B cell (primary cell): ENCODE results near the gene TTLL11. TPM values are rescaled to one million over a fixed set of nuclear protein-coding genes. Genes with fewer than 3 reads are reported as not detected.

Experiments used
- ATAC-seq: fragments of 200-7000 bp; cut with Tn5 transposase; one replicate; pipeline ENCODE4 v1.10.0; 2021; ENCODE audit warnings: low read depth, mild to moderate bottlenecking, moderate number of reproducible peaks, moderate library complexity
- CTCF ChIA-PET: fragments of 350-600 bp; sonication (Branson Sonifier 250); formaldehyde crosslinking; loops from one replicate; lab custom pipeline; 2021; ENCODE audit warnings: antibody characterized with exemption, inconsistent platforms; lab: Charles Lee
- POLR2A ChIA-PET: fragments of 350-600 bp; sonication (Branson Sonifier 250); formaldehyde crosslinking; loops from one replicate; lab custom pipeline; 2021; ENCODE audit warnings: antibody characterized with exemption; lab: Charles Lee
- DNase-seq: peaks from one replicate; pipeline ENCODE4 v3.0.0; 2013
- H2AFZ ChIP-seq: 2 replicates; pipeline ENCODE4 v1.6.1; 2012; ENCODE audit warnings: mild to moderate bottlenecking, low read depth, low read length; ENCODE audit not compliant: insufficient read depth, poor library complexity, severe bottlenecking
- H3K27ac ChIP-seq, 2 donors: 1 replicate in 1 of 2; 2 replicates in 1 of 2; pipeline ENCODE4 v1.5.1; 2012 to 2013; ENCODE audit warnings: low read length in 2 of 2, mild to moderate bottlenecking in 2 of 2, moderate library complexity in 1 of 2
- H3K27me3 ChIP-seq, 4 experiments: fragments of 200-600 bp in 1 of 4; sonication (generic) in 1 of 4; replicated peaks in 1 of 4; 1 replicate in 2 of 4; 2 replicates in 2 of 4; pipeline versions ENCODE4 v1.6.1 to v1.7.0; 2013 to 2016; ENCODE audit warnings: low read length in 3 of 4, mild to moderate bottlenecking in 2 of 4, mixed read lengths in 1 of 4, moderate library complexity in 1 of 4; ENCODE audit not compliant: insufficient read depth in 4 of 4, control insufficient read depth in 3 of 4; ENCODE audit errors: control extremely low read depth in 1 of 4
- H3K36me3 ChIP-seq, 2 experiments: replicated peaks in 1 of 2; 1 replicate in 1 of 2; 2 replicates in 1 of 2; pipeline versions ENCODE4 v1.6.1 to v1.7.1; 2013; ENCODE audit warnings: low read length in 1 of 2; ENCODE audit not compliant: insufficient read depth in 2 of 2, control insufficient read depth in 1 of 2; ENCODE audit errors: control extremely low read depth in 1 of 2, extremely low read depth in 1 of 2
- H3K4me1 ChIP-seq, 2 donors: fragments of 200-600 bp in 1 of 2; sonication (generic) in 1 of 2; 1 replicate in 1 of 2; 2 replicates in 1 of 2; pipeline versions ENCODE4 v1.5.1 to v1.6.1; 2013 to 2017; ENCODE audit warnings: low read length in 2 of 2; ENCODE audit not compliant: control insufficient read depth in 2 of 2, insufficient read depth in 2 of 2
- H3K4me2 ChIP-seq: replicated peaks from 2 replicates; pipeline ENCODE3; 2012; ENCODE audit warnings: mild to moderate bottlenecking, low read depth, low read length; ENCODE audit not compliant: poor library complexity, severe bottlenecking
- H3K4me3 ChIP-seq, 5 experiments: fragments of 200-600 bp in 1 of 5; sonication (generic) in 1 of 5; 1 replicate in 3 of 5; 2 replicates in 2 of 5; pipeline versions ENCODE4 v1.5.1 to v1.7.0; 2011 to 2016; ENCODE audit warnings: low read length in 4 of 5, mild to moderate bottlenecking in 4 of 5, low read depth in 2 of 5, control low read depth in 1 of 5, moderate library complexity in 1 of 5; ENCODE audit not compliant: insufficient read depth in 1 of 5; ENCODE audit errors: control extremely low read depth in 1 of 5, extremely low read depth in 1 of 5
- H3K79me2 ChIP-seq: fragments of 200-600 bp; sonication (generic); one replicate; pipeline ENCODE4 v1.6.0; 2016; ENCODE audit warnings: low read length; ENCODE audit not compliant: control insufficient read depth, insufficient read depth
- H3K9ac ChIP-seq: fragments of 200-600 bp; sonication (generic); 2 replicates; pipeline ENCODE4 v1.6.1; 2017; ENCODE audit warnings: mild to moderate bottlenecking, low read length, moderate library complexity
- H3K9me3 ChIP-seq, 3 donors: one replicate each; pipeline versions ENCODE4 v1.6.1 to v1.7.1; 2013; ENCODE audit warnings: low read length in 2 of 3; ENCODE audit not compliant: control insufficient read depth in 2 of 3, insufficient read depth in 1 of 3; ENCODE audit errors: control extremely low read depth in 1 of 3
- H4K20me1 ChIP-seq: 2 replicates; pipeline ENCODE4 v1.6.0; 2012; ENCODE audit warnings: mild to moderate bottlenecking, low read length; ENCODE audit not compliant: insufficient read depth, control insufficient read depth, poor library complexity, severe bottlenecking
- H3K27ac Mint-ChIP-seq: one replicate; pipeline ENCODE4 v1.8.0; 2021; ENCODE audit warnings: mixed read lengths
- H3K27me3 Mint-ChIP-seq: one replicate; pipeline ENCODE4 v1.8.0; 2021; ENCODE audit warnings: mixed read lengths
- H3K4me1 Mint-ChIP-seq: one replicate; pipeline ENCODE4 v1.8.0; 2021; ENCODE audit warnings: mixed read lengths
- H3K4me3 Mint-ChIP-seq: one replicate; pipeline ENCODE4 v1.8.0; 2021; ENCODE audit warnings: mixed read lengths
- H3K9me3 Mint-ChIP-seq: one replicate; pipeline ENCODE4 v1.8.0; 2022; ENCODE audit warnings: mixed read lengths; ENCODE audit not compliant: insufficient read depth
- CTCF ChIP-seq: fragments of 200-600 bp; IDR thresholded peaks from one replicate; pipeline ENCODE4 v1.8.0; 2022; ENCODE audit warnings: antibody characterized with exemption, mild to moderate bottlenecking
- EZH2 ChIP-seq: IDR thresholded peaks from 2 replicates; pipeline ENCODE4 v1.6.1; 2012; ENCODE audit warnings: borderline replicate concordance, low read depth, mild to moderate bottlenecking, moderate library complexity, low read length; ENCODE audit not compliant: insufficient read depth, poor library complexity, severe bottlenecking
- WGBS: methylation state at CpG from one replicate; pipeline ENCODE4 v1.1.5; 2013; ENCODE audit warnings: missing lambda C conversion rate; ENCODE audit not compliant: insufficient coverage; 5-methylcytosine and 5-hydroxymethylcytosine counted together
- intact Hi-C: fragments of 100-400 bp; cut with micrococcal nuclease; formaldehyde crosslinking; loops from one replicate; pipeline ENCODE4 v1.10.0; 2022
- polyA plus RNA-seq: library from polyadenylated mRNA; depleted of rRNA; stranded (reverse); fragments of >200 nt; gene quantifications from 2 replicates; pipeline ENCODE4 v1.2.3, GENCODE V29; 2012
- total RNA-seq, 2 donors: library from RNA; stranded (reverse); fragments of 120-200 nt in 1 of 2; gene quantifications; 1 replicate in 1 of 2; 2 replicates in 1 of 2; pipeline versions ENCODE4 v1.2.3 to v1.2.4, GENCODE V29; 2013 to 2022

Gene TTLL11
- total and polyA plus RNA-seq, 2 donors (not counting 1 experiment from before 2014, with no cell fraction given): 3.6 to 3.8 TPM

- Histone ChIP-seq H2AFZ (no peak overlapping the region), H3K4me1 (no peaks in the 10 kb centered on the region), H3K79me2 (no peaks in the 10 kb centered on the region), H3K27me3 (no peaks in the 10 kb centered on the region), H3K4me2 (no peak overlapping the region), H4K20me1 (no peaks in the 10 kb centered on the region), H3K9me3 (peaks cover 0 to 6% (median 0%) of the 10 kb centered on the region in 3 donors), H3K9ac (no peak overlapping the region), H3K27ac (no peak overlapping the region), H3K36me3 (no peaks in the 10 kb centered on the region), H3K4me3 (no peak overlapping the region)
- H3K4me3 Mint-ChIP-seq: no peak overlapping the region
- WGBS: 88% methylated on average over 7 of the region's 10 CpGs
- no peaks in the 10 kb centered on the region for H3K9me3 Mint-ChIP-seq
- H3K4me1 Mint-ChIP-seq: peaks cover 12% of the 10 kb centered on the region
- POLR2A ChIA-PET: no interaction called here
- TF ChIP-seq EZH2 (no peak), CTCF (no peak)
- intact Hi-C loops: no loop called here
- DNase-seq (no peak), ATAC-seq (no peak)
- H3K27ac Mint-ChIP-seq: no peak overlapping the region
- CTCF ChIA-PET: no interaction called here
- H3K27me3 Mint-ChIP-seq: no peaks in the 10 kb centered on the region
Measured at GRCh38 chr9:121841771-121842611, 251.1 kb downstream of the TTLL11 start.
